Keratinocyte (primary cell): ENCODE results near the gene GLOD4.
"Not testable (repeated sequence)": the region's sequence is repeated elsewhere in the genome, so short reads cannot be mapped to it uniquely, and the experiment has no call there.

Experiments used
- CTCF ChIP-seq, 3 experiments: IDR thresholded peaks in 1 of 3; conservative IDR thresholded peaks in 1 of 3; optimal IDR thresholded peaks in 1 of 3; 2 replicates in 2 of 3; 3 replicates in 1 of 3; pipeline versions ENCODE3 to v1.5.1; 2011; ENCODE audit warnings: low read length in 3 of 3, mild to moderate bottlenecking in 3 of 3, moderate library complexity in 2 of 3, control low read depth in 1 of 3, inconsistent platforms in 1 of 3; ENCODE audit not compliant: insufficient read depth in 2 of 3; ENCODE audit errors: extremely low read depth in 1 of 3
- EZH2 ChIP-seq: IDR thresholded peaks from one replicate; pipeline ENCODE4 v1.6.1; 2012; ENCODE audit warnings: inconsistent platforms, mild to moderate bottlenecking, low read length, moderate library complexity

GRCh38 chr17:829614-830013 lies 47.5 kb upstream of the GLOD4 start:
- not testable (repeated sequence) for TF ChIP-seq EZH2; CTCF (optimal IDR thresholded peaks at IDR 0.05 in 1 of 3, IDR thresholded peaks at IDR 0.05 in 1 of 3, conservative IDR thresholded peaks at IDR 0.05 in 1 of 3; ENCODE audit: extremely low read depth in 1 of 3, insufficient read depth in 2 of 3, low read length in 3 of 3)
